Measurements from ENCODE around the gene NHS.

GRCh38 chrX:17474892-17475291 is 99.9 kb downstream of the NHS start:
- TF ChIP-seq POLR2A (IDR thresholded peaks at IDR 0.05) (no peak), CTCF (IDR thresholded peaks at IDR 0.05 in 4 of 5, conservative IDR thresholded peaks at IDR 0.05 in 1 of 5) (no peak)
